Measurements from ENCODE around the gene FERMT2. TPM values are rescaled to one million over a fixed set of nuclear protein-coding genes. Genes with fewer than 3 reads are reported as not detected.

The FERMT2 gene
- total RNA-seq, 4 donors from 2014 or later: 8.4 to 27.0 (median 15.1) TPM

GRCh38 chr14:52987514-52987913 lies 36.7 kb upstream of the FERMT2 start:
- no peak overlapping the region for H3K4me3 ChIP-seq (ENCODE audit: low read depth, poor library complexity, severe bottlenecking)
- intact Hi-C loops (cut with DNase I; ENCODE audit: low total_unique reads): no loop called here
- no peak for TF ChIP-seq POLR2A (IDR thresholded peaks at IDR 0.05)
- no peak for TF ChIP-seq CTCF (IDR thresholded peaks at IDR 0.05)
- DNase-seq (ENCODE audit: low spot score in 2 of 2): no peak
- 51 to 62% methylated on average over 3 of the region's 3 CpGs for WGBS, 2 donors

GRCh38 chr14:52987042-52987441 lies 36.2 kb upstream of the FERMT2 start:
- TF ChIP-seq CTCF (IDR thresholded peaks at IDR 0.05) (no peak), POLR2A (IDR thresholded peaks at IDR 0.05) (no peak)
- DNase-seq (ENCODE audit: low spot score in 2 of 2): no peak
- intact Hi-C loops (cut with DNase I; ENCODE audit: low total_unique reads): no loop called here
- H3K4me3 ChIP-seq (ENCODE audit: low read depth, poor library complexity, severe bottlenecking): no peak overlapping the region
- 68 to 84% methylated on average over 2 of the region's 2 CpGs for WGBS, 2 donors

GRCh38 chr14:52977798-52978197 lies 26.9 kb upstream of the FERMT2 start:
- DNase-seq (ENCODE audit: low spot score in 2 of 2): no peak
- 50 to 57% methylated on average over 3 of the region's 3 CpGs for WGBS, 2 donors
- no peak for TF ChIP-seq POLR2A (IDR thresholded peaks at IDR 0.05)
- TF ChIP-seq CTCF (IDR thresholded peaks at IDR 0.05): no peak
- no peak overlapping the region for H3K4me3 ChIP-seq (ENCODE audit: low read depth, poor library complexity, severe bottlenecking)
- intact Hi-C loops (cut with DNase I; ENCODE audit: low total_unique reads): no loop called here

- H3K4me3 ChIP-seq (ENCODE audit: low read depth, poor library complexity, severe bottlenecking): no peak overlapping the region
- TF ChIP-seq CTCF (IDR thresholded peaks at IDR 0.05): no peak
- no peak for TF ChIP-seq POLR2A (IDR thresholded peaks at IDR 0.05)
- intact Hi-C loops (cut with DNase I; ENCODE audit: low total_unique reads): no loop called here
- DNase-seq (ENCODE audit: low spot score in 2 of 2): no peak
Measured at GRCh38 chr14:52974406-52974805, 23.6 kb upstream of the FERMT2 start.

GRCh38 chr14:52961060-52961639 lies 10.3 kb upstream of the FERMT2 start:
- no peak overlapping the region for H3K4me3 ChIP-seq (ENCODE audit: low read depth, poor library complexity, severe bottlenecking)
- TF ChIP-seq POLR2A (IDR thresholded peaks at IDR 0.05) (no peak), CTCF (IDR thresholded peaks at IDR 0.05) (peak in 1 of 3 donors; percentile 31)
- WGBS, 2 donors: 74 to 78% methylated on average over 4 of the region's 4 CpGs
- intact Hi-C loops (cut with DNase I; ENCODE audit: low total_unique reads): loop anchor here (5.0 kb wide), 1 partner anchor 139 kb away; no protein-coding TSS in a partner anchor
- peak in 1 of 2 donors; percentile 43 for DNase-seq (ENCODE audit: low spot score in 2 of 2)

GRCh38 chr14:52960627-52961026 lies 9.8 kb upstream of the FERMT2 start:
- intact Hi-C loops (cut with DNase I; ENCODE audit: low total_unique reads): loop anchor here (5.0 kb wide), 1 partner anchor 138 kb away; no protein-coding TSS in a partner anchor
- TF ChIP-seq POLR2A (IDR thresholded peaks at IDR 0.05) (no peak), CTCF (IDR thresholded peaks at IDR 0.05) (no peak)
- no peak overlapping the region for H3K4me3 ChIP-seq (ENCODE audit: low read depth, poor library complexity, severe bottlenecking)
- WGBS, 2 donors: 50 to 58% methylated on average over 3 of the region's 3 CpGs
- DNase-seq (ENCODE audit: low spot score in 2 of 2): no peak
